OCI-LY3 (cell line): ENCODE measurements around the gene FBXL20.

ENCODE experiments used
- H2AFZ ChIP-seq: fragments of 200-600, 300-600 bp; shearing (Covaris generic); 2 replicates; pipeline ENCODE4 v1.6.0; 2014; ENCODE audit warnings: antibody characterized with exemption, low read depth, low read length
- H3K27ac ChIP-seq: fragments of 200-600, 300-600 bp; sonication (generic); 2 replicates; pipeline ENCODE4 v1.5.1; 2014; ENCODE audit warnings: mild to moderate bottlenecking, low read length, moderate library complexity, mixed read lengths
- H3K27me3 ChIP-seq: fragments of 200-600, 300-600 bp; sonication (generic); 2 replicates; pipeline ENCODE4 v1.6.1; 2014; ENCODE audit warnings: low read depth, low read length, mixed read lengths
- H3K36me3 ChIP-seq: fragments of 200-600, 300-600 bp; sonication (generic); replicated peaks from 2 replicates; pipeline ENCODE3; 2014; ENCODE audit warnings: low read depth, low read length, mixed read lengths
- H3K4me1 ChIP-seq: fragments of 300-600, 200-600 bp; sonication (generic); 2 replicates; pipeline ENCODE4 v1.6.1; 2014; ENCODE audit warnings: low read length, mixed read lengths
- H3K4me2 ChIP-seq: fragments of 200-600, 300-600 bp; sonication (generic); 2 replicates; pipeline ENCODE4 v1.6.1; 2014; ENCODE audit warnings: low read length, mixed read lengths
- H3K4me3 ChIP-seq: fragments of 300-600, 200-600 bp; sonication (generic); 2 replicates; pipeline ENCODE4 v1.5.1; 2014; ENCODE audit warnings: antibody characterized with exemption, mild to moderate bottlenecking, low read length, moderate library complexity
- H3K79me2 ChIP-seq: fragments of 300-600, 200-600 bp; shearing (Covaris generic); 2 replicates; pipeline ENCODE4 v1.6.1; 2014; ENCODE audit warnings: mild to moderate bottlenecking, low read length, mixed read lengths
- H3K9ac ChIP-seq: fragments of 300-600, 200-600 bp; shearing (Covaris generic); 2 replicates; pipeline ENCODE4 v1.6.0; 2014; ENCODE audit warnings: mild to moderate bottlenecking, low read length, moderate library complexity
- H3K9me3 ChIP-seq: fragments of 200-600, 300-600 bp; shearing (Covaris generic); 2 replicates; pipeline ENCODE4 v1.6.1; 2014; ENCODE audit warnings: low read length, mixed read lengths; ENCODE audit not compliant: insufficient read depth
- H4K20me1 ChIP-seq: fragments of 200-600, 300-600 bp; sonication (generic); 2 replicates; pipeline ENCODE4 v1.6.1; 2016; ENCODE audit warnings: low read length, mixed read lengths; ENCODE audit not compliant: insufficient read depth
- EZH2phosphoT487 ChIP-seq: fragments of 200-600 bp; shearing (Covaris generic); IDR thresholded peaks from 2 replicates; pipeline ENCODE4 v1.6.1; 2018; ENCODE audit warnings: antibody characterized with exemption, mixed run types, low read depth
- TF ChIP-seq, protein P1 (sequence below): fragments of 200-600, 300-600 bp; sonication (generic); IDR thresholded peaks from 2 replicates; pipeline ENCODE4 v1.5.1; 2014; ENCODE audit warnings: antibody characterized with exemption, low read length, low read depth

Gene FBXL20

DNA sequence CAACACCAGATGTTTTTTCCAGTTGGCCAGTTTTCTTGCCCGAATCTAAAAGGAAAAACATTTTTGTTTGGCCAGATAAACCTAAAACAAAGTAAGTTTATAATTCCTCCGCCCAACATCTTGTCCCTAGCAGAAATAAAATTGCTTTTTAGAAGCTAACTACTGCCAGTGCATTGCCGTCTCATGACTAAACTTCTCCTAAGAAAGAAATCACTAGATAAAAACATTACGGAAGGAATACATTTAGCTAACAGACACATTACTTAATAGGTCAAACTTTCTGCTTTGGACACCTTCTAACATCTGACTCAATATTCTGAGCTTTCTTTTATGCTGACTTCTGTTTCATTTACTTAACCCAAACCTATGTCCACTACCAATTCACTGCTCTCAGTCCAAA lies 36.2 kb downstream of the FBXL20 start:
- Histone ChIP-seq H3K4me3 (no peak overlapping the region), H3K9me3 (no peaks in the 10 kb centered on the region), H3K27me3 (no peaks in the 10 kb centered on the region), H3K9ac (no peak overlapping the region), H3K4me2 (no peak overlapping the region), H2AFZ (no peak overlapping the region), H3K27ac (no peak overlapping the region), H3K36me3 (no peaks in the 10 kb centered on the region), H3K4me1 (no peaks in the 10 kb centered on the region), H3K79me2 (no peaks in the 10 kb centered on the region), H4K20me1 (no peaks in the 10 kb centered on the region)
- no peak for TF ChIP-seq EZH2phosphoT487
- TF ChIP-seq, protein P1, sequence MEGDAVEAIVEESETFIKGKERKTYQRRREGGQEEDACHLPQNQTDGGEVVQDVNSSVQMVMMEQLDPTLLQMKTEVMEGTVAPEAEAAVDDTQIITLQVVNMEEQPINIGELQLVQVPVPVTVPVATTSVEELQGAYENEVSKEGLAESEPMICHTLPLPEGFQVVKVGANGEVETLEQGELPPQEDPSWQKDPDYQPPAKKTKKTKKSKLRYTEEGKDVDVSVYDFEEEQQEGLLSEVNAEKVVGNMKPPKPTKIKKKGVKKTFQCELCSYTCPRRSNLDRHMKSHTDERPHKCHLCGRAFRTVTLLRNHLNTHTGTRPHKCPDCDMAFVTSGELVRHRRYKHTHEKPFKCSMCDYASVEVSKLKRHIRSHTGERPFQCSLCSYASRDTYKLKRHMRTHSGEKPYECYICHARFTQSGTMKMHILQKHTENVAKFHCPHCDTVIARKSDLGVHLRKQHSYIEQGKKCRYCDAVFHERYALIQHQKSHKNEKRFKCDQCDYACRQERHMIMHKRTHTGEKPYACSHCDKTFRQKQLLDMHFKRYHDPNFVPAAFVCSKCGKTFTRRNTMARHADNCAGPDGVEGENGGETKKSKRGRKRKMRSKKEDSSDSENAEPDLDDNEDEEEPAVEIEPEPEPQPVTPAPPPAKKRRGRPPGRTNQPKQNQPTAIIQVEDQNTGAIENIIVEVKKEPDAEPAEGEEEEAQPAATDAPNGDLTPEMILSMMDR, result no peak

DNA sequence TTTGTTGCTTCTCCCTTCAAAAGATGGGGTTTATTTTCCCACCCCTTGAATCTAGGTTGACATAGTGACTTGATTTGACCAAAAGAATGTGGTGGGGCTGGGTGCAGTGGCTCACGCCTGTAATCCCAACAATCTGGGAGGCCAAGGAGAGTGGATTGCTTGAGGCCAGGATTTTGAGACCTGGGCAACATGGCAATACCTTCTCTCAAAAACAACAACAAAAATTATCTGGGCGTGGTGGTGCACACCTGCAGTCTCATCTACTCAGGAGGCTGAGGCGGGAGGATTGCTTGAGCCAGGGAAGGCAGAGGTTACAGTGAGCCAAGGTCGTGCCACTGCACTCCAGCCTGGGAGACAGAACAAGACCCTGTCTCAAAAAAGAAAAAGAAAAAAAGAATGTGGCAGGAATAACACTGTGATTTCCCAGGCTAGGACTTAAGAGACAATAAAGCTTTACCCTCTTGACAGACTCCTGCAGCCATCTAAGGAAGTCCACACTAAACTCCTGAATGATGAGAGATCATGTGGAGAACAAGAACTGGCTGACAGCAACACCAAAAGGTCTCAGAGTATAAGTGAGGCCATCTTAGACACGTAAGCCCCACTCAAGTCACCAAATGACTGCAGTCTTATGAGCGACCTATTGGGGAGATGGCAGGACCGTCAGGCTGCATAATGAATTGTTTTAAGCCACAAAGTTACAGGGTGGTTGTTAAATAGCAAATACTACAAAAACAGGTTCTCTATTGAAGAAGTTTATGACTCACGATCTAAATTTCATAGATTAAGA lies 37.0 kb downstream of the FBXL20 start:
- TF ChIP-seq, protein P1, result no peak
- no peak for TF ChIP-seq EZH2phosphoT487
- H3K4me3 ChIP-seq, result no peak overlapping the region
- no peaks in the 10 kb centered on the region for H3K79me2 ChIP-seq
- H3K27me3 ChIP-seq, result no peaks in the 10 kb centered on the region
- no peak overlapping the region for H3K9ac ChIP-seq
- no peak overlapping the region for H3K27ac ChIP-seq
- no peak overlapping the region for H3K4me2 ChIP-seq
- H4K20me1 ChIP-seq, result no peaks in the 10 kb centered on the region
- H3K4me1 ChIP-seq, result no peaks in the 10 kb centered on the region
- no peak overlapping the region for H2AFZ ChIP-seq
- H3K9me3 ChIP-seq, result no peaks in the 10 kb centered on the region
- H3K36me3 ChIP-seq, result no peaks in the 10 kb centered on the region

DNA sequence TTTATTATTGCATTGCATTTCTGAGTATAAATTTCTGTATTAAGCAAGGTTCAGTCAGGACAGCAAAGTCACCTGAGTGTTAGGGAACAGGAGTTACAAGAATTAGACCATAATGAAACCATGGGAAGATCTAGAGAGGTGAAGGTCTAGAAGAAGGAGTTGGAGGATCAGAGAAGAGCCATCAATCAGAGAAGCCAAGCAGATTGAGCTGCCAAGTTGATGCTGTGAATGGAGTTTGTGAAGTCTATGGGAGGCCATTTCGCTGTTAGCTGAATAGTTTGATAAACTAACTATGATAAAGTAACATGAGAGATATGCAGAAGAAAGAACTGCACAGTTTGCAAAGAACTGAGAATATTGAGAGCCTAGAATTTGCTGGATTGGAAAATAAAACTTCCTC lies 40.4 kb downstream of the FBXL20 start:
- Histone ChIP-seq H3K9ac (no peak overlapping the region), H3K79me2 (no peaks in the 10 kb centered on the region), H2AFZ (no peak overlapping the region), H3K4me2 (no peak overlapping the region), H3K4me1 (no peaks in the 10 kb centered on the region), H3K27ac (no peak overlapping the region), H3K9me3 (no peaks in the 10 kb centered on the region), H3K4me3 (no peak overlapping the region), H3K27me3 (no peaks in the 10 kb centered on the region), H3K36me3 (no peaks in the 10 kb centered on the region), H4K20me1 (peaks cover 3% of the 10 kb centered on the region; the same call in 1 of the 2 replicates)
- TF ChIP-seq, protein P1, result no peak
- no peak for TF ChIP-seq EZH2phosphoT487

DNA sequence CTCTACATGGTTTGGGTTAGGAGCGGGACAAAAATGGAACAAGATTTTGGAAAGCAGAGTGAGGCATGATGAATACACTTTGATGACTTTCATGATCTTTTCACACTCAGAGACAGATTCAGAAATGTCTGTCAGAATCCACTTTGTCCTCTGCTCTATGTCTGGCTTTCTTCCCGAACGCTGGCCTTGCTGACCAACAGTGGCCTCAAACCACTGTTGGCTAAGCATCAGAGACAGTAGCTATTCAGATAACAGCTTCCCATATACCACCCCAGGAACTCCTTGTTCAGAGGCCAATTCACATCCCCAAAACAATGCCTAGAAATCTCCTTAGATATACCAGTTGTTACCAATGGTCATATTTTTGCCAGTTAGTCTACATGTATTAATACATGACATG lies 40.9 kb downstream of the FBXL20 start:
- no peaks in the 10 kb centered on the region for H3K36me3 ChIP-seq
- H3K4me1 ChIP-seq, result no peaks in the 10 kb centered on the region
- no peaks in the 10 kb centered on the region for H3K79me2 ChIP-seq
- H2AFZ ChIP-seq, result no peak overlapping the region
- TF ChIP-seq, protein P1, result no peak
- no peak for TF ChIP-seq EZH2phosphoT487
- H3K27ac ChIP-seq, result no peak overlapping the region
- no peak overlapping the region for H3K4me2 ChIP-seq
- H3K27me3 ChIP-seq, result no peaks in the 10 kb centered on the region
- H3K9me3 ChIP-seq, result no peaks in the 10 kb centered on the region
- peaks cover 3% of the 10 kb centered on the region; the same call in 1 of the 2 replicates for H4K20me1 ChIP-seq
- H3K4me3 ChIP-seq, result no peak overlapping the region
- no peak overlapping the region for H3K9ac ChIP-seq
